ENCODE results near the gene ASB4.
A peak's percentile ranks its signal among the peaks of the same experiment; 100 is the strongest.

Gene ASB4

DNA sequence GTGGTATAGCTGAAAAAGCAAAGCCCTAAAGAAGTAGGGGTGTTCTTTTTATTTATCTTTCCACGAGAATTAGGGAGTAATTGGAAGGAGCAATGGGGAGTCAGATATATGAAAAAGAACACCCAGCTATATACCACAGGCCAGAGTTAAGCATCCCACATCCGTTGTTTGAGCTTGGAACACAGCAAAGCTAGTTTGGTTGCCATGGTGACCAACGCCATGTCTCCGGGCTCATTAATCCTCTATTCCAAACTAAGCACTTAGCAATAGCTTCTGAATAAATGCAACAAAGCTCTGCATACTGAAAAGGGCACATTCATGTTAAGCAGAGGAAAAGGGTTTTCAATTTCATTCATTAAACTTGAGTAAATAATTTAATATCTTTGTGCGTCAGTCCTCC is 23.5 kb downstream of the ASB4 start:
- H3K36me3 ChIP-seq (ENCODE audit: control insufficient read depth, insufficient read depth, low read length): no peaks in the 10 kb centered on the region
- TF ChIP-seq, protein P1, sequence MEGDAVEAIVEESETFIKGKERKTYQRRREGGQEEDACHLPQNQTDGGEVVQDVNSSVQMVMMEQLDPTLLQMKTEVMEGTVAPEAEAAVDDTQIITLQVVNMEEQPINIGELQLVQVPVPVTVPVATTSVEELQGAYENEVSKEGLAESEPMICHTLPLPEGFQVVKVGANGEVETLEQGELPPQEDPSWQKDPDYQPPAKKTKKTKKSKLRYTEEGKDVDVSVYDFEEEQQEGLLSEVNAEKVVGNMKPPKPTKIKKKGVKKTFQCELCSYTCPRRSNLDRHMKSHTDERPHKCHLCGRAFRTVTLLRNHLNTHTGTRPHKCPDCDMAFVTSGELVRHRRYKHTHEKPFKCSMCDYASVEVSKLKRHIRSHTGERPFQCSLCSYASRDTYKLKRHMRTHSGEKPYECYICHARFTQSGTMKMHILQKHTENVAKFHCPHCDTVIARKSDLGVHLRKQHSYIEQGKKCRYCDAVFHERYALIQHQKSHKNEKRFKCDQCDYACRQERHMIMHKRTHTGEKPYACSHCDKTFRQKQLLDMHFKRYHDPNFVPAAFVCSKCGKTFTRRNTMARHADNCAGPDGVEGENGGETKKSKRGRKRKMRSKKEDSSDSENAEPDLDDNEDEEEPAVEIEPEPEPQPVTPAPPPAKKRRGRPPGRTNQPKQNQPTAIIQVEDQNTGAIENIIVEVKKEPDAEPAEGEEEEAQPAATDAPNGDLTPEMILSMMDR (IDR thresholded peaks at IDR 0.05; ENCODE audit: insufficient read depth, low read length, poor library complexity, severe bottlenecking): no peak
- H3K27me3 ChIP-seq (replicated peaks; ENCODE audit: control insufficient read depth, insufficient read depth, low read length): no peaks in the 10 kb centered on the region
- no peak overlapping the region for H3K4me3 ChIP-seq (replicated peaks; ENCODE audit: low read depth, low read length)
- no peak for DNase-seq (ENCODE audit: extremely low read depth, insufficient read length)

DNA sequence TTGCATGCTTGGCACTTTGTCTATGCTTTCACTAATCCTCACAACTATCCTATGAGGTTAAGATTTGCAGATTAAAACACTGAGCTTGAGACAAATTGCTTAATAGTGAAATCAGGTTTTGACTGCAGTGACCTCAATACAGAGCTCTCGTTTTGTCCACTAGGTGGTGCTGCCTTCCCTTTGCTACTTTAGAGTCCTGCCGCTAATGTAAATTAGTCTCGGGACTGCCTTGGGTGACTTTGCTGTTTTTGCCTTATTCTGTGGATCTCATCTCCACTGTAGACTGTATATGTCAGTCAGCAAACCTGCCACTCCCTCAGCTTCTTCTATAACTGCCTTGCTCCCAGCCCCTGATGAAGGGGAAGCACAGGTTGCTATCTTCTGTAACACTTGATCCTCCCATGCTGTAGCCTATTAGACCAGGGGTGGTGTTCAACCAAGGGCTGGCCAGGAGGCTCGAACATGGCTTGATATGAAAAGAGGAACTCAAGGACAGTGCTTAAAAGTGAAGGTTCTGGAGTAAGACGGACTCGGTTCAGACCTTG is 26.0 kb downstream of the ASB4 start:
- no peaks in the 10 kb centered on the region for H3K36me3 ChIP-seq (ENCODE audit: control insufficient read depth, insufficient read depth, low read length)
- no peak overlapping the region for H3K4me3 ChIP-seq (replicated peaks; ENCODE audit: low read depth, low read length)
- no peaks in the 10 kb centered on the region for H3K27me3 ChIP-seq (replicated peaks; ENCODE audit: control insufficient read depth, insufficient read depth, low read length)
- TF ChIP-seq, protein P1 (IDR thresholded peaks at IDR 0.05; ENCODE audit: insufficient read depth, low read length, poor library complexity, severe bottlenecking): peak; percentile 81
- no peak for DNase-seq (ENCODE audit: extremely low read depth, insufficient read length)

DNA sequence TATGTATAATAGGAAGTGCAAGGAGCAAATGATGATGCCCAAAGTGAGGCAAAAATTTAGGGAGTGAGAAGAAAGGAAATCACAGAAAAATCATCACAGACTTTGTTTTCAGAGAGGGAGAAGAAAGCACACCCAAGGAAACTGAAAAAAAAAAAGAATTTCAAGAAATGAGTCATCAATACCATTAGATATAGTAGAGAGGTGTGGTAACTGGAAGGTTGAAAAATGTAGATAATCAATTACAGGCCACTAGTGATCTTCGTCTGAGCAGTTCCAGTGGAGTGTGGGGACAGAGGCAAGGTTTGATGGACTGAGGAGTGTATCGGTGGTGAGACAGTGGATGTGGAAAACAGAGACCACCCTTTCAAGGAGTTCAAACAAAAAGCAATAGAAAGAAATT is 31.7 kb downstream of the ASB4 start:
- Histone ChIP-seq H3K36me3 (ENCODE audit: control insufficient read depth, insufficient read depth, low read length) (no peaks in the 10 kb centered on the region), H3K4me3 (replicated peaks; ENCODE audit: low read depth, low read length) (no peak overlapping the region), H3K27me3 (replicated peaks; ENCODE audit: control insufficient read depth, insufficient read depth, low read length) (no peaks in the 10 kb centered on the region)
- TF ChIP-seq, protein P1 (IDR thresholded peaks at IDR 0.05; ENCODE audit: insufficient read depth, low read length, poor library complexity, severe bottlenecking): no peak
- no peak for DNase-seq (ENCODE audit: extremely low read depth, insufficient read length)

DNA sequence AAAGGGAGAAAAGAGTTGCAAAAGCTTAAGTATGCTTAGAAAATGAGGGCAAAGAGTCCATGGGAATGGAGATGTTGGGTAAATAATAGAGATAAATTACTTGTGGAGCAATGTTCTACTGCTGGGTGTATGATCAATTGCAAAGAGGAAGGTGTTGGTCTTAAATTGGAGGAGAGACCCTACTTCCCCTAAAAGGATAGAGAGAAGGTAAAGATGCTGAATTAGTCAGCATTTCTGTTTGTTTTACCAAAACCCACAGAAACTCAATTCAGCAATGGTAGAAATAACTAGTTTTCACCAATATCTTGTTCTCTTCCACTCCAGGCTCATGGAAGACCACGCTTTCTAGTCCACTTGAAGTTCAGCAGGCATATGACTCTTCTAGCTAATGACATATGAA is 32.1 kb downstream of the ASB4 start:
- Histone ChIP-seq H3K4me3 (replicated peaks; ENCODE audit: low read depth, low read length) (no peak overlapping the region), H3K36me3 (ENCODE audit: control insufficient read depth, insufficient read depth, low read length) (no peaks in the 10 kb centered on the region), H3K27me3 (replicated peaks; ENCODE audit: control insufficient read depth, insufficient read depth, low read length) (no peaks in the 10 kb centered on the region)
- TF ChIP-seq, protein P1 (IDR thresholded peaks at IDR 0.05; ENCODE audit: insufficient read depth, low read length, poor library complexity, severe bottlenecking): no peak
- no peak for DNase-seq (ENCODE audit: extremely low read depth, insufficient read length)

DNA sequence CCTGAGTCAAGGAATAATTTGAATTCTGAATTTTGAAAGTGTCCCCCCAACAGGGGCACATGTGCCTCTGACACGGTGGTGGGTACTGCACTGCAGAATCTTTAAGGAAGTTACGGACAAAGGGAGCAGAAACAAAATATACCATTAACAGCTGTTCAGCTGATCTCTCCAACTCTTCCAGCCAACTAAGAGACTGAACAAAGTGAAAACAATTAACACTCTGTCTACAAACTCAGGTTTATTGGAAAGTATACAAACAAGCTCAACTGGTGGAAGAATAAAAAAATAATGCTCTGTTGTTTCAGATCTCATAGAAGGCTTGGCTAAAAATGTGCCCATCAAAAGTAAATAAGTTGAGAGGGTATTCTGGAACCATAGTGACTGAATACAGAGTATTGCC is 34.4 kb downstream of the ASB4 start:
- Histone ChIP-seq H3K36me3 (ENCODE audit: control insufficient read depth, insufficient read depth, low read length) (no peaks in the 10 kb centered on the region), H3K27me3 (replicated peaks; ENCODE audit: control insufficient read depth, insufficient read depth, low read length) (no peaks in the 10 kb centered on the region), H3K4me3 (replicated peaks; ENCODE audit: low read depth, low read length) (no peak overlapping the region)
- DNase-seq (ENCODE audit: extremely low read depth, insufficient read length): no peak
- TF ChIP-seq, protein P1 (IDR thresholded peaks at IDR 0.05; ENCODE audit: insufficient read depth, low read length, poor library complexity, severe bottlenecking): no peak

DNA sequence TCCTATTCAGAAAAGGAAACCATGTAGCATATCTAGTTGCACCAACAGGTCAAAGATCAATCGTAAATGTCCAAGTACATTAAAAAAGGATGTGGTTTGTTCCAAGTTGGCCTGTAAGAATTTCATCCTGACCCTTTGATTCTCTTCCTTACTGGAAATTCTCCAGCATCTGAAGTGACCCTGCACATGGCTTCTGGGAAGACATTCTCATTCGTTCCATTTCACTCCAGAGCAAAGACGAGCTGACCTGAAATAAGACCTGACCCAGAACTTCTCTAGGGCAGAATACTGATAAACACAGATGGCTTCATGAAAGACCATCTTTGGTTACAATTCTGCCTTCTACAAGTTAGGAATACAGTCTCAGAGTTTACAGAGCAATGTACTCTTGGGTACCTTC is 39.8 kb downstream of the ASB4 start:
- Histone ChIP-seq H3K27me3 (replicated peaks; ENCODE audit: control insufficient read depth, insufficient read depth, low read length) (no peaks in the 10 kb centered on the region), H3K4me3 (replicated peaks; ENCODE audit: low read depth, low read length) (no peak overlapping the region), H3K36me3 (ENCODE audit: control insufficient read depth, insufficient read depth, low read length) (no peaks in the 10 kb centered on the region)
- DNase-seq (ENCODE audit: extremely low read depth, insufficient read length): no peak
- TF ChIP-seq, protein P1 (IDR thresholded peaks at IDR 0.05; ENCODE audit: insufficient read depth, low read length, poor library complexity, severe bottlenecking): no peak
